GM21367 (cell line): ENCODE measurements around the gene C22orf23.

ENCODE experiments used
- ATAC-seq: cut with Tn5 transposase; IDR thresholded peaks from one replicate; pipeline ENCODE4 v1.9.1; 2021; ENCODE audit not compliant: unreplicated experiment

C22orf23 gene

GRCh38 chr22:37905534-37906363, 47.7 kb downstream of the C22orf23 start, which contains the start of gene MICALL1:
Gene MICALL1 (plus strand): TSS chr22:37906297. CDS start chr22:37906423, 126 bp downstream.
- ATAC-seq: peak; percentile 64

- ATAC-seq: no peak
These were observed 48.5 kb downstream of the C22orf23 start for GRCh38 chr22:37904572-37905533.

DNA sequence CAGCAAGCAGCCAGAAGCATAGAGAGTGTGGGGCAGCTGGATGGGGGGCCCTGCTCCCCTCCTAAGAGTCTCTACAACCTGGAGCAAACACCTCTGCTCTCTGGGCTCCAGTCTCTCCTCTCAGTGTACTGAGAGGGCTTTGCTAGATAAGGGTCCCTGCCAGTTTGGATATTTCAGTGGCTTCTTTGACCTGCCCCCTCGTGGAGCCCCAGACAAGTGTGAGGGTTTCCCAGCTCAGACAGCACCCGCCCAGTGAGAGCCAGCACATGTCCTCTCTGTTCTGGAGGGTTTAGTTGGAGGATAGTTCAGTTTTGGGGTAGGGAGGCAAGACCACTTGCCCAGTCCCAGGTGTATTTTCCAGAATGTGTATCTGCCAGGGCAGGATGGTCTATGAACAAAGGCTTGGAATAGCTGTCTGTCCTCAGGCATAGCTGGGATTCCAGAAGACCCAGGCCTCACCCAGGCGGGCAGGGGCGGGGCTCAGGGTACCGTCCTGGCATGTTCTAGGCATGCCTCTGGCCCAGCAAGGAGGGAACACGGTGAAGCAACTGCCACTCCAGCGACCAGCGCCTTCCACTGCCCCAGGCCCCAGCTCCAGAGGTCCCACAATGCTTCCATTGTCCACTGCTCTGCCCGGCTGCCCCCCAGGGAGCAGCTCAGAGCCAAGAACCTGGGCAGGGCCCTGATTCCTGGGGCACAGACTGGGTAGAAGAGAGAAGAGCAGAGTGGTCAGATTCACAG, 54.8 kb downstream of the C22orf23 start:
- ATAC-seq: no peak

GRCh38 chr22:37897807-37898206, 55.6 kb downstream of the C22orf23 start:
- ATAC-seq: no peak

DNA sequence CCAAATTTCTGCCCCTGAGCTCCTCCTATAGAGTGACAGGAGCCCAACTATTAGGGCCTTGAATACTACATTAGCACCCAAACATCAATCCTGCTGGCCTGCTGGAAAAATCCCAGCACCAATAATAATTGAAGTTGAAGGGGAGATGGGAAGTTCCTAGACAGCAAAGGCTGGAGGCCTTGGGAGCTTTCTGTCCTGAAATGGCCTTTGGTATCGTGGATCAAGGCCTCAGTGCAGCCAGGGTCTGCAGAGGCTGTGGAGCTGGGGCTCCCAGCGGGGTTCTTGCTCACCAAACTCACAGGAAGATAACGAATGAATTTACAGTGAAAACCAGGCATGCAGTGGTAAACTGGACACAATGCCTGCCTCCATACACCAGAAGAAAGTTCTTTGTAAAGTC, 56.5 kb downstream of the C22orf23 start:
- no peak for ATAC-seq

GRCh38 chr22:37896181-37896592, 57.2 kb downstream of the C22orf23 start:
- ATAC-seq: peak; percentile 49

DNA sequence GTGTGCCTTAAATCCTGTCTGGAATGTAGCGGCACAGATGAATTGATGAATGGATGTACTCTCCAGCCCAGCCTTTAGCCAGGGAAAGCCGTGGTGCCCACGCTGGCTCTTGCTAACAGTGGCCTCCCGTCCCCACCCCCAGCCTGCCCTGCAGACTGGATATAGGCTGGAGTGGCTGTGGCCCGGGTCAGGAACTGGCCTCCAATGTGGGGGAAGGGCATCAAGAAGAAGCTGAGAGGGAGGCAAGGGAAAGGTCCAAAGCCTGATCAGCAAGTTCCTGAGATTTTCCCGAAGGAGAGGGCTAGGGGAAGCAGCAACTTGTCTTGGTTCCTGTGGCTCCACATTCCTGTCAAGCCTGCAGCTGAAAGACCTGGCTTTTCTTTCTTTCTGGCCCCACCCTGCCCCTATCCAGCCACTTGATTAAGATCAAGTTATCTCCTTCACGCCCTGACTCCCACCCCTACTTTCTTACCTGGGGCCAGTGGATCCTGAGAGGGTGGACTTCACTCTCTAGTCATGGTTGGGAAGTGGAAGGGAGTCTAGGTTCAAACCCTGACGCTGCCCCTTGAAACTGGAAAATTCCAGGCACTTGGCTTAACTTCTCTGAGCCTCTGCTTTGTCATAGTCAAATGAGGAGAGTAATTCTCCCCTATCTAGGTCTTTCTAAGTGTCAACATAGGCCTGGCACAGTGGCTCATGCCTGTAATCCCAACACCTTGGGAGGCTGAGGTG, 58.3 kb downstream of the C22orf23 start:
- ATAC-seq: no peak

DNA sequence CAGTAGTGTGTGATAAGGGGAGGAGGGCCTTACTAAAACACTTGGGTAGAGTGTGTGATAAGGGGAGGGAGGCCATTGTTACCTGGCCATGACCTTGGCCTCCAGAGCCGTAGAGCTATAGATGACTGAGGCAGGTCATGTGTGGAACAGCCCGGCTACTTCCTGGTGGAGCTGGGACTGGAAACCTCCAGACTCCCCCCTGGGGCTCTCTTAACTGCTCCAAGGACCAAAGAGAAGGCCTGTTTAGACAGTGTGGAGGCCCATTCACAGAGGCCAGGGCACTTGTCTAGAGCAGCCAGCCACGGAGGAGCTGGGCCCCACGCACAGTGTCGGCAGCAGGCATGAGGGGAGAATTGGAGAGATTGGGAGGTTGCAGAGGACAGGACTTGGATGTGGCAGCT, 59.8 kb downstream of the C22orf23 start:
- no peak for ATAC-seq
